Measurements from ENCODE around the gene CCP110. TPM values are rescaled to one million over a fixed set of nuclear protein-coding genes. Genes with fewer than 3 reads are reported as not detected.

CCP110 gene
- polyA plus RNA-seq, 1 donor (not counting 4 experiments of a cell fraction or from before 2014, with no cell fraction given), result 5.5 TPM

- Histone ChIP-seq H3K4me2 (ENCODE audit: control insufficient read depth, extremely low read depth, insufficient read depth, low read depth, low read length) (no peak overlapping the region), H3K9me1 (ENCODE audit: control insufficient read depth, extremely low read depth, insufficient read depth, low read length) (no peaks in the 10 kb centered on the region), H3K4me1 (ENCODE audit: control insufficient read depth, extremely low read depth, insufficient read depth, low read length) (peaks cover 6% of the 10 kb centered on the region), H3K79me2 (ENCODE audit: control insufficient read depth, insufficient read depth, low read length) (no peaks in the 10 kb centered on the region), H3K36me3 (ENCODE audit: control insufficient read depth in 2 of 2, extremely low read depth in 1 of 2, insufficient read depth in 2 of 2, low read length in 2 of 2) (peaks cover 11 to 13% of the 10 kb centered on the region in 2 experiments), H3K27ac (ENCODE audit: control insufficient read depth, insufficient read depth, low read length) (no peak overlapping the region), H3K4me3 (ENCODE audit: control insufficient read depth in 2 of 3, extremely low read depth in 1 of 3, insufficient read depth in 2 of 3, low read depth in 1 of 3, low read length in 3 of 3) (no peak overlapping the region), H3K27me3 (ENCODE audit: control insufficient read depth, extremely low read depth, insufficient read depth, low read length) (no peaks in the 10 kb centered on the region), H3K9ac (ENCODE audit: control insufficient read depth, extremely low read depth, insufficient read depth, low read length) (no peak overlapping the region), H2AFZ (ENCODE audit: control insufficient read depth, low read length) (no peak overlapping the region), H4K20me1 (ENCODE audit: control insufficient read depth, extremely low read depth, insufficient read depth, low read length) (peaks cover 4% of the 10 kb centered on the region), H3K9me3 (ENCODE audit: control insufficient read depth, low read depth, low read length) (no peaks in the 10 kb centered on the region)
- no peak for TF ChIP-seq EZH2 (IDR thresholded peaks at IDR 0.05; ENCODE audit: low read length)
- TF ChIP-seq, protein P1, sequence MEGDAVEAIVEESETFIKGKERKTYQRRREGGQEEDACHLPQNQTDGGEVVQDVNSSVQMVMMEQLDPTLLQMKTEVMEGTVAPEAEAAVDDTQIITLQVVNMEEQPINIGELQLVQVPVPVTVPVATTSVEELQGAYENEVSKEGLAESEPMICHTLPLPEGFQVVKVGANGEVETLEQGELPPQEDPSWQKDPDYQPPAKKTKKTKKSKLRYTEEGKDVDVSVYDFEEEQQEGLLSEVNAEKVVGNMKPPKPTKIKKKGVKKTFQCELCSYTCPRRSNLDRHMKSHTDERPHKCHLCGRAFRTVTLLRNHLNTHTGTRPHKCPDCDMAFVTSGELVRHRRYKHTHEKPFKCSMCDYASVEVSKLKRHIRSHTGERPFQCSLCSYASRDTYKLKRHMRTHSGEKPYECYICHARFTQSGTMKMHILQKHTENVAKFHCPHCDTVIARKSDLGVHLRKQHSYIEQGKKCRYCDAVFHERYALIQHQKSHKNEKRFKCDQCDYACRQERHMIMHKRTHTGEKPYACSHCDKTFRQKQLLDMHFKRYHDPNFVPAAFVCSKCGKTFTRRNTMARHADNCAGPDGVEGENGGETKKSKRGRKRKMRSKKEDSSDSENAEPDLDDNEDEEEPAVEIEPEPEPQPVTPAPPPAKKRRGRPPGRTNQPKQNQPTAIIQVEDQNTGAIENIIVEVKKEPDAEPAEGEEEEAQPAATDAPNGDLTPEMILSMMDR (optimal IDR thresholded peaks at IDR 0.05 in 1 of 3, IDR thresholded peaks at IDR 0.05 in 1 of 3, conservative IDR thresholded peaks at IDR 0.05 in 1 of 3; ENCODE audit: extremely low read depth in 1 of 3, insufficient read depth in 2 of 3, low read length in 3 of 3), result no peak
- DNase-seq (ENCODE audit: low read depth, low spot score) (no peak), FAIRE-seq (no peak)
- dilution Hi-C loops (cut with MboI; ENCODE audit: extremely low pct_ligation_motif_present, low sequenced_read_pairs), result no loop called here
Observed at GRCh38 chr16:19499006-19499405, 24.7 kb upstream of the CCP110 start.

DNA sequence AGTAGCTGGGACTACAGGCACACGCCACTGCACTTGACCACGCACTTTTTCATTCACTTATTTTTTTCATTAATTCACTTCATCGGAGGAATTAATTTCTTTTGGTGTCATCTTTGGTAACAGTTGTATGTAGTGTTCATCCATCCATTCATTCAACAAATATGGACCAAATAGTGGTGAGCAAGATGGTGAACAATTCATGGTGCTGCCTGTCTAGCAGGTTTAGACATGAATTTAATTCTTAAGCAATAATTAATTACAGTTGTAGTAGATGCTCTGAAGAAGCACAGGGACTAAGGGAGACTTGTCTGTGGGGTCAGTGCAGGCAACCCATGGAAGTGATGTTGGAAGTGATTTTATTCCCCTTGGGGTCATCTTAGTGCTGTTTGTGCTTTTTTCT is 24.3 kb upstream of the CCP110 start:
- H3K79me2 ChIP-seq (ENCODE audit: control insufficient read depth, insufficient read depth, low read length), result no peaks in the 10 kb centered on the region
- no peaks in the 10 kb centered on the region for H3K27me3 ChIP-seq (ENCODE audit: control insufficient read depth, extremely low read depth, insufficient read depth, low read length)
- H3K36me3 ChIP-seq (ENCODE audit: control insufficient read depth in 2 of 2, extremely low read depth in 1 of 2, insufficient read depth in 2 of 2, low read length in 2 of 2), result peaks cover 12 to 15% of the 10 kb centered on the region in 2 experiments
- no peaks in the 10 kb centered on the region for H3K9me1 ChIP-seq (ENCODE audit: control insufficient read depth, extremely low read depth, insufficient read depth, low read length)
- TF ChIP-seq, protein P1 (optimal IDR thresholded peaks at IDR 0.05 in 1 of 3, IDR thresholded peaks at IDR 0.05 in 1 of 3, conservative IDR thresholded peaks at IDR 0.05 in 1 of 3; ENCODE audit: extremely low read depth in 1 of 3, insufficient read depth in 2 of 3, low read length in 3 of 3), result no peak
- no peak for TF ChIP-seq EZH2 (IDR thresholded peaks at IDR 0.05; ENCODE audit: low read length)
- H3K4me3 ChIP-seq (ENCODE audit: control insufficient read depth in 2 of 3, extremely low read depth in 1 of 3, insufficient read depth in 2 of 3, low read depth in 1 of 3, low read length in 3 of 3), result no peak overlapping the region
- H4K20me1 ChIP-seq (ENCODE audit: control insufficient read depth, extremely low read depth, insufficient read depth, low read length), result peaks cover 4% of the 10 kb centered on the region
- no peak for FAIRE-seq
- H3K4me2 ChIP-seq (ENCODE audit: control insufficient read depth, extremely low read depth, insufficient read depth, low read depth, low read length), result no peak overlapping the region
- no peaks in the 10 kb centered on the region for H3K9me3 ChIP-seq (ENCODE audit: control insufficient read depth, low read depth, low read length)
- H3K9ac ChIP-seq (ENCODE audit: control insufficient read depth, extremely low read depth, insufficient read depth, low read length), result no peak overlapping the region
- dilution Hi-C loops (cut with MboI; ENCODE audit: extremely low pct_ligation_motif_present, low sequenced_read_pairs), result no loop called here
- H2AFZ ChIP-seq (ENCODE audit: control insufficient read depth, low read length), result no peak overlapping the region
- H3K27ac ChIP-seq (ENCODE audit: control insufficient read depth, insufficient read depth, low read length), result no peak overlapping the region
- H3K4me1 ChIP-seq (ENCODE audit: control insufficient read depth, extremely low read depth, insufficient read depth, low read length), result peaks cover 6% of the 10 kb centered on the region
- DNase-seq (ENCODE audit: low read depth, low spot score), result no peak
